EH (cell line): ENCODE results near the gene DGKB.

Source experiments
- DNase-seq: peaks from one replicate; pipeline ENCODE4 v3.0.0-alpha.2; 2015; ENCODE audit warnings: low read depth

DGKB gene

GRCh38 chr7:14760730-14761478 lies 141.6 kb downstream of the DGKB start:
- no peak for DNase-seq

GRCh38 chr7:14759785-14760184 lies 142.8 kb downstream of the DGKB start:
- peak; percentile 13 for DNase-seq

- DNase-seq, result peak; percentile 61
Measured at GRCh38 chr7:14754631-14755030, 147.9 kb downstream of the DGKB start.

GRCh38 chr7:14752301-14752700 lies 150.2 kb downstream of the DGKB start:
- no peak for DNase-seq

- DNase-seq, result no peak
Measured at GRCh38 chr7:14751461-14751860, 151.1 kb downstream of the DGKB start.

- peak; percentile 85 for DNase-seq
Measured at GRCh38 chr7:14748461-14748860, 154.1 kb downstream of the DGKB start.

GRCh38 chr7:14747701-14748100 lies 154.8 kb downstream of the DGKB start:
- DNase-seq, result peak; percentile 15

GRCh38 chr7:14745076-14745475 lies 157.5 kb downstream of the DGKB start:
- no peak for DNase-seq

- no peak for DNase-seq
Measured at GRCh38 chr7:14740606-14741005, 161.9 kb downstream of the DGKB start.

- no peak for DNase-seq
Measured at GRCh38 chr7:14739841-14740185, 162.7 kb downstream of the DGKB start.

GRCh38 chr7:14739168-14739840 lies 163.2 kb downstream of the DGKB start:
- peak; percentile 9 for DNase-seq

GRCh38 chr7:14738086-14738485 lies 164.5 kb downstream of the DGKB start:
- DNase-seq, result no peak

GRCh38 chr7:14734839-14735321 lies 167.7 kb downstream of the DGKB start:
- no peak for DNase-seq

GRCh38 chr7:14720785-14721184 lies 181.8 kb downstream of the DGKB start:
- DNase-seq, result no peak

GRCh38 chr7:14717816-14718215 lies 184.7 kb downstream of the DGKB start:
- peak; percentile 22 for DNase-seq

- DNase-seq, result no peak
Measured at GRCh38 chr7:14717169-14717568, 185.4 kb downstream of the DGKB start.

GRCh38 chr7:14714161-14714728 lies 188.3 kb downstream of the DGKB start:
- DNase-seq, result no peak

- no peak for DNase-seq
Measured at GRCh38 chr7:14698239-14698638, 204.3 kb downstream of the DGKB start.

GRCh38 chr7:14697684-14698083 lies 204.9 kb downstream of the DGKB start:
- DNase-seq, result no peak

GRCh38 chr7:14691597-14692203 lies 210.9 kb downstream of the DGKB start:
- peak; percentile 36 for DNase-seq

- DNase-seq, result no peak
Measured at GRCh38 chr7:14691034-14691433, 211.5 kb downstream of the DGKB start.

GRCh38 chr7:14690486-14690885 lies 212.1 kb downstream of the DGKB start:
- DNase-seq, result no peak

GRCh38 chr7:14690075-14690474 lies 212.5 kb downstream of the DGKB start:
- DNase-seq, result no peak
